H1 (cell line): ENCODE measurements around the gene SERPINA6. TPM values are rescaled to one million over a fixed set of nuclear protein-coding genes. Genes with fewer than 3 reads are reported as not detected.

ENCODE experiments used
- RFX5 ChIP-seq: IDR thresholded peaks from 2 replicates; pipeline ENCODE4 v1.6.1; 2011; ENCODE audit warnings: low read depth, low read length, improper control_type of control experiment, borderline replicate concordance
- SP1 ChIP-seq: IDR thresholded peaks from 2 replicates; pipeline ENCODE4 v1.6.1; 2011; ENCODE audit warnings: low read depth, low read length
- polyA plus RNA-seq, 7 experiments: library from polyadenylated mRNA; depleted of rRNA in 3 of 7; stranded (reverse) in 5 of 7; unstranded in 2 of 7; fragments of >200 nt in 5 of 7; fragments of 200-250 nt in 2 of 7; gene quantifications; 1 replicate in 5 of 7; 2 replicates in 1 of 7; 4 replicates in 1 of 7; pipeline versions ENCODE4 v1.2.1 to v1.2.3, GENCODE V29; 2011 to 2013; ENCODE audit warnings: missing spikeins in 2 of 7, mixed read lengths in 2 of 7
- total RNA-seq: library from RNA; stranded (reverse); fragmentation: NEBNext Ultra II Directional; extraction: Animal tissue kit (Norgen Biotek cat#: 25700); gene quantifications from 2 replicates; pipeline ENCODE4 v1.2.1, GENCODE V29; 2021

SERPINA6 gene
- total and polyA plus RNA-seq, 2 of the 8 experiments (the other 6 are each of a cell fraction or from before 2014, with no cell fraction given) = not detected

DNA sequence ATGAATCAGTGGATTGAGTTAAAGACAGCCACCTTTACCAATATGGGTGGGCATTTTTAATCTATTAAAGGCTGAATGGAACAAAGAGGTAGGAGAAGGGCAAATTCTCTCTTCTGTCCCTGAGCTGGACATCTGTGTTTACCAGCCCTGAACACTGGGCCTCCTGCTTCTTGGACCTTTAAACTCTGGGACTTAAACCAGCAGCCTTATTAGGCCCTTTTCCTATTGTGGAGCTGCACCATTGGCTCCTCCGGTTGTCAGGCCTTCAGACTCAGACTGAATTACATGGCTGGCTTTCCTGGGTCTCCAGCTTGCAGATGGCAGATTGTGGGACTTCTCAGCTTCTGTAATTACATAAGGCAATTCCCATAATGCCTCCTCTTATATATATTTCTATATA is 6.4 kb downstream of the SERPINA6 start (continued):
- no peak for TF ChIP-seq RFX5
- no peak for TF ChIP-seq SP1
